Upper lobe of left lung (tissue), 6 donors: ENCODE measurements around the gene ZNF688. TPM values are rescaled to one million over a fixed set of nuclear protein-coding genes. Genes with fewer than 3 reads are reported as not detected.
"Not testable (repeated sequence)": the region's sequence is repeated elsewhere in the genome, so short reads cannot be mapped to it uniquely, and the experiment has no call there.

Source experiments
- ATAC-seq, 2 donors: fragments of 200-7000 bp; cut with Tn5 transposase; one replicate each; pipeline ENCODE4 v1.9.1; 2022; ENCODE audit warnings: mild to moderate bottlenecking in 2 of 2, moderate library complexity in 2 of 2; ENCODE audit not compliant: low FRiP score in 2 of 2
- DNase-seq, 2 donors: peaks; one replicate each; pipeline ENCODE4 v3.0.0-alpha.2; 2019 to 2020
- H3K27ac ChIP-seq, 4 donors: fragments of 200-600 bp; sonication (generic); one replicate each; pipeline ENCODE4 v1.5.1; 2016 to 2019
- H3K27me3 ChIP-seq, 4 donors: fragments of 200-600 bp; sonication (generic); one replicate each; pipeline ENCODE4 v1.5.1; 2017 to 2019
- H3K36me3 ChIP-seq, 4 donors: fragments of 200-600 bp; sonication (generic); one replicate each; pipeline ENCODE4 v1.5.1; 2016 to 2019
- H3K4me1 ChIP-seq, 4 donors: fragments of 200-600 bp; sonication (generic); one replicate each; pipeline ENCODE4 v1.5.1; 2018 to 2019
- H3K4me3 ChIP-seq, 4 donors: fragments of 200-600 bp; sonication (generic); one replicate each; pipeline ENCODE4 v1.5.1; 2017 to 2019; ENCODE audit warnings: mild to moderate bottlenecking in 2 of 4, moderate library complexity in 1 of 4
- H3K9me3 ChIP-seq, 4 donors: fragments of 200-600 bp; sonication (generic); one replicate each; pipeline ENCODE4 v1.5.1; 2018 to 2019
- CTCF ChIP-seq, 6 experiments: fragments of 450-650 bp in 4 of 6; fragments of 200-600 bp in 2 of 6; sonication (generic) in 2 of 6; IDR thresholded peaks; one replicate each; pipeline ENCODE4 v1.5.1; 2016 to 2019; ENCODE audit warnings: antibody characterized with exemption in 6 of 6
- EP300 ChIP-seq, 4 donors: sonication (generic); formaldehyde crosslinking; IDR thresholded peaks; one replicate each; pipeline ENCODE4 v1.5.1; 2017; ENCODE audit warnings: antibody characterized with exemption in 4 of 4, control low read depth in 2 of 4
- POLR2A ChIP-seq, 4 donors: fragments of 450-650 bp; IDR thresholded peaks; one replicate each; pipeline ENCODE4 v1.5.1; 2016 to 2017; ENCODE audit warnings: antibody characterized with exemption in 4 of 4, mild to moderate bottlenecking in 2 of 4
- POLR2AphosphoS5 ChIP-seq, 2 donors: sonication (generic); formaldehyde crosslinking; IDR thresholded peaks; one replicate each; pipeline ENCODE4 v1.5.1; 2017; ENCODE audit warnings: antibody characterized with exemption in 2 of 2
- WGBS, 2 donors: methylation state at CpG; one replicate each; pipeline ENCODE4 v1.1.5; 2017 to 2018; 5-methylcytosine and 5-hydroxymethylcytosine counted together
- total RNA-seq, 6 donors: library from RNA; depleted of rRNA in 4 of 6; stranded (reverse); fragments of >200 nt in 4 of 6; gene quantifications; one replicate each; pipeline versions ENCODE4 v1.1.0 to v1.2.1, GENCODE V29; 2016 to 2021
- donor health status: DM: no; HTN: no; CAD: no; lungs with moderate emphysema.
- donor health status: DM: no; HTN: yes; CAD: no; lungs with severe emphysema.

ZNF688 gene
- total RNA-seq, 6 donors from 2014 or later: 15.0 to 34.6 (median 18.8) TPM

GRCh38 chr16:30601966-30602365, 30.5 kb upstream of the ZNF688 start:
- Histone ChIP-seq H3K4me3 (no peak overlapping the region), H3K27me3 (no peaks in the 10 kb centered on the region), H3K4me1 (peaks cover 0 to 3% (median 0%) of the 10 kb centered on the region in 4 donors), H3K9me3 (no peaks in the 10 kb centered on the region), H3K36me3 (peaks cover 6 to 48% (median 22%) of the 10 kb centered on the region in 4 donors), H3K27ac (no peak overlapping the region)
- WGBS, 2 donors: 72 to 74% methylated on average over 4 of the region's 4 CpGs
- no peak for ATAC-seq
- TF ChIP-seq POLR2A (IDR thresholded peaks at IDR 0.05): no peak
- no peak for DNase-seq

GRCh38 chr16:30600929-30601328, 29.4 kb upstream of the ZNF688 start:
- WGBS, 2 donors: 96 to 98% methylated on average over 2 of the region's 2 CpGs
- DNase-seq: no peak

DNA sequence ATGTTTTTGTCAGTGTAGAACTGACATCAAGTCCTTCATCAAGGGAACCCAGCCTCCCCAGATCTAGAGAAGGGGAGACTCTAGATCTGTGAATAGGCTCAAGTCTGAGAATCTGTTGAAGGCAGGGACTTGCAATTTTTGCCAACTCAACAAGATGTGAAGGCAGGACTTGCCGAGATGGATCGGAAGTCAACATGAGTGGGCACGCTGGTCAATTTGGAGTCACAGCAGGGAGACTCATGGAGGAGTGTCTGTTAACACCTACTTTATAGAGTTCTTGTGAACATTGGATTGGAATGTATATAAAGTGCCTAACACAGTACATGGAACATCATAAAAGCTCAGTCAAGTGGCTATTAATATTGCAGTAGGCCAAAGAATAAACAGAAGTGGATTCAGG, 28.7 kb upstream of the ZNF688 start:
- no peak overlapping the region for H3K27ac ChIP-seq
- ATAC-seq: no peak
- H3K4me1 ChIP-seq: peaks cover 0 to 3% (median 0%) of the 10 kb centered on the region in 4 donors
- H3K9me3 ChIP-seq: no peaks in the 10 kb centered on the region
- 76 to 93% methylated on average over 3 of the region's 3 CpGs for WGBS, 2 donors
- no peak overlapping the region for H3K4me3 ChIP-seq
- peaks cover 6 to 30% (median 19%) of the 10 kb centered on the region in 4 donors for H3K36me3 ChIP-seq
- no peaks in the 10 kb centered on the region for H3K27me3 ChIP-seq
- no peak for DNase-seq
- TF ChIP-seq CTCF (IDR thresholded peaks at IDR 0.05): no peak
- no peak for TF ChIP-seq POLR2AphosphoS5 (IDR thresholded peaks at IDR 0.05)
- no peak for TF ChIP-seq EP300 (IDR thresholded peaks at IDR 0.05)
- TF ChIP-seq POLR2A (IDR thresholded peaks at IDR 0.05): no peak

More at GRCh38 chr16:30600929-30601328, 29.4 kb upstream of the ZNF688 start:
- Histone ChIP-seq H3K27ac (no peak overlapping the region), H3K36me3 (peaks cover 6 to 37% (median 19%) of the 10 kb centered on the region in 4 donors), H3K4me1 (peaks cover 0 to 3% (median 0%) of the 10 kb centered on the region in 4 donors), H3K4me3 (no peak overlapping the region), H3K27me3 (no peaks in the 10 kb centered on the region), H3K9me3 (no peaks in the 10 kb centered on the region)
- ATAC-seq: no peak
- TF ChIP-seq POLR2AphosphoS5 (IDR thresholded peaks at IDR 0.05) (no peak), POLR2A (IDR thresholded peaks at IDR 0.05) (no peak), EP300 (IDR thresholded peaks at IDR 0.05) (no peak), CTCF (IDR thresholded peaks at IDR 0.05) (no peak)

DNA sequence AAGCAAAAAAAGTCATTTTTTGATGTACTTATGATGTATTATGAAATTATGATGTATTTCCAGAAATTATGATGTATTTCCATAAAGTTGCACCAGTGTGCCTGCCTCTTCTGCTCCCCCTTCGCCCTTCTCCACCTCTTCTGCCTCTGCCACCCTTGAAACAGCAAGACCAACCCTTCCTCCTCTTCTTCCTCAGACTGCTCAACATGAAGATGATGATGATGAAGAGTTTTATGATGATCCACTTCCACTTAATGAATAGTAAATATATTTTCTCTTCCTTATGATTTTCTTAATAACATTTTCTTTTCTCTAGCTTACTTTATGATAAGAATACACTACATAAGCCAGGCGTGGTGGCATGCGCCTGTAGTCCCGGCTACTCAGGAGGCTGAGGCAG, 21.4 kb upstream of the ZNF688 start:
- DNase-seq: no peak
- Histone ChIP-seq H3K27me3 (no peaks in the 10 kb centered on the region), H3K9me3 (no peaks in the 10 kb centered on the region), H3K4me3 (no peak overlapping the region), H3K27ac (no peak overlapping the region), H3K36me3 (no peaks in the 10 kb centered on the region), H3K4me1 (no peaks in the 10 kb centered on the region)
- ATAC-seq: no peak
- WGBS, 2 donors: 92 to 96% methylated on average over 4 of the region's 4 CpGs
- no peak for TF ChIP-seq POLR2A (IDR thresholded peaks at IDR 0.05)
- TF ChIP-seq EP300 (IDR thresholded peaks at IDR 0.05): no peak
- no peak for TF ChIP-seq POLR2AphosphoS5 (IDR thresholded peaks at IDR 0.05)
- no peak for TF ChIP-seq CTCF (IDR thresholded peaks at IDR 0.05)

DNA sequence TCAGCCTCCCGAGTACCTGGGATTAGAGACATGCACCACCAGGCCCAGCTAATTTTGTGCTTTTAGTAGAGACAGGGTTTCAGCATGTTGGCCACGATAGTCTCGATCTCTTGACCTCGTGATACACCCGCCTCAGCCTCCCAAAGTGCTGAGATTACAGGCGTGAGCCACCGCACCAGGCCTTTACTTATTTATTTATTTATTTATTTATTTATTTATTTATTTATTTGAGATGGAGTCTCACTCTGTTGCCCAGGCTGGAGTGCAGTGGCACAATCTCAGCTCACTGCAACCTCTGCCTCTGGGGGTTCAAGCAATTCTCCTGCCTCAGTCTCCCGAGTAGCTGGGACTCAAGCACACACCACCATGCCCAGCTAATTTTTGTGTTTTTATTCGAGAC, 19.4 kb upstream of the ZNF688 start:
- not testable (repeated sequence) for ATAC-seq, H3K9me3 ChIP-seq, DNase-seq, H3K36me3 ChIP-seq, H3K27ac ChIP-seq, H3K27me3 ChIP-seq, H3K4me3 ChIP-seq
- 92 to 98% methylated on average over 9 of the region's 9 CpGs for WGBS, 2 donors
- peaks cover 3 to 11% (median 6%) of the 10 kb centered on the region in 4 donors for H3K4me1 ChIP-seq

GRCh38 chr16:30589582-30589981, 18.1 kb upstream of the ZNF688 start:
- not testable (repeated sequence) for ATAC-seq, H3K36me3 ChIP-seq
- WGBS, 2 donors: 94 to 95% methylated on average over 2 of the region's 2 CpGs

More at GRCh38 chr16:30589582-30589981, 18.1 kb upstream of the ZNF688 start:
- H3K9me3 ChIP-seq, H3K27ac ChIP-seq, H3K4me3 ChIP-seq, H3K27me3 ChIP-seq, DNase-seq: not testable (repeated sequence)
- peaks cover 7 to 16% (median 10%) of the 10 kb centered on the region in 4 donors for H3K4me1 ChIP-seq
